NB4 (cell line): ENCODE data around the gene PARP2.

Source experiments
- DNase-seq: peaks from one replicate; pipeline ENCODE4 v3.0.0; 2010; ENCODE audit warnings: low read depth
- H3K4me3 ChIP-seq: one replicate; pipeline ENCODE4 v1.5.1; 2011; ENCODE audit warnings: mild to moderate bottlenecking, low read depth, low read length, moderate library complexity
- CTCF ChIP-seq: IDR thresholded peaks from one replicate; pipeline ENCODE4 v1.5.1; 2012; ENCODE audit warnings: low read depth, low read length
- MAX ChIP-seq: IDR thresholded peaks from 2 replicates; pipeline ENCODE4 v1.6.1; 2011; ENCODE audit warnings: low read depth, low read length
- MYC ChIP-seq: IDR thresholded peaks from 2 replicates; pipeline ENCODE4 v1.6.1; 2011; ENCODE audit warnings: low read depth, low read length
- POLR2A ChIP-seq: IDR thresholded peaks from 2 replicates; pipeline ENCODE4 v1.6.1; 2011; ENCODE audit warnings: mild to moderate bottlenecking; ENCODE audit not compliant: insufficient read length; ENCODE audit errors: extremely low read depth

Gene PARP2

DNA sequence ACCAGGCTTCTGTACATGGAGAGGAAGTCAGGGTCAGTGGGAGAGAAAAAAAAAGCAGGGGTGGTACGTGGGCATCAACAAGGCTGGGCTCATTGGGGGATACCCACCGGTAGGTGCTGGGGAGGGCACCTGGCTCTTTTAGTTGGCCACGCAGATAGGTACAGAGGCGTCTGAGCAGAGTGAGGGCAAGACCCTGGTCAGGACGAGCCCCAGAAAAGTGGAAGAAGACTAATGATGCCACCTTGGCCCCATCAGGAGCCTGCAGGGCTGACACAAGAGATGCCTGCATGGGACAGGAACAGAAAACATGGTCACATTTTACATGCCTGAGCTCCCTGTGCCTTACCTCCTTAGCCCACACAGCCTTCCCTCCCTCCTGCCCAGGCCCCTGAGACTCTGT is 40.2 kb downstream of the PARP2 start:
- no peak overlapping the region for H3K4me3 ChIP-seq
- DNase-seq = no peak
- no peak for TF ChIP-seq MYC
- no peak for TF ChIP-seq CTCF

DNA sequence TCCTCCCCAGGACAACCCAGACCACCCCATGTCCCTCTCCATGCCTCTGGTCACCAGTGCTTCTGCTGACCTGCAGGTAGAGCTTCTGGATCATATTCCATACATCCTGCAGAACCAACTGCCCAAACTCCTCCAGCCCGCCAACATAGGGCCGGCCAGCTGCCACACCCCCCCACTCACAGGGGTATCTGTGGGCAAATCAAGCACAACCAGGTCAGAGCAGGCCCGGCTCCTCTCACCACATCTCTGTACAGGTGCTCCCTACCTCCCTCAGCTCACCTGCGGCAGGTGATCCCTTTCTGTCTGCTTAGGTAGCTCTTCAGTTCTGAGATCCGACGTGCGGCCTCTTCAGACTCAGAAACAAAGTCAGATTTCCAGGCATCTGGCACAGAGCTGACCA is 40.9 kb downstream of the PARP2 start:
- no peak for DNase-seq
- no peak for TF ChIP-seq MYC
- TF ChIP-seq POLR2A = no peak
- no peak for TF ChIP-seq MAX
- TF ChIP-seq CTCF = no peak
- no peak overlapping the region for H3K4me3 ChIP-seq

GRCh38 chr14:20384886-20385285 is 41.5 kb downstream of the PARP2 start:
- DNase-seq = no peak
- TF ChIP-seq CTCF (no peak), MYC (no peak), POLR2A (no peak), MAX (no peak)
- no peak overlapping the region for H3K4me3 ChIP-seq

- DNase-seq = no peak
- TF ChIP-seq POLR2A = no peak
- TF ChIP-seq MAX = no peak
- TF ChIP-seq CTCF = no peak
- no peak for TF ChIP-seq MYC
- H3K4me3 ChIP-seq = no peak overlapping the region
These were observed 42.9 kb downstream of the PARP2 start for GRCh38 chr14:20386276-20386855.

GRCh38 chr14:20387576-20387975 is 44.1 kb downstream of the PARP2 start:
- peak; percentile 57 for DNase-seq
- TF ChIP-seq MYC (no peak), CTCF (no peak), POLR2A (no peak), MAX (peak; percentile 19; the same call in 1 of the 2 replicates)
- no peak overlapping the region for H3K4me3 ChIP-seq

- TF ChIP-seq POLR2A = no peak
- TF ChIP-seq MYC = no peak
- TF ChIP-seq MAX = no peak
- no peak for TF ChIP-seq CTCF
- no peak for DNase-seq
- no peak overlapping the region for H3K4me3 ChIP-seq
These were observed 44.7 kb downstream of the PARP2 start for GRCh38 chr14:20388159-20388558.
